Measurements from ENCODE around the gene CEMIP.

CEMIP gene

GRCh38 chr15:80787316-80787715, 8.1 kb downstream of the CEMIP start:
- no peak for DNase-seq (ENCODE audit: low spot score)

DNA sequence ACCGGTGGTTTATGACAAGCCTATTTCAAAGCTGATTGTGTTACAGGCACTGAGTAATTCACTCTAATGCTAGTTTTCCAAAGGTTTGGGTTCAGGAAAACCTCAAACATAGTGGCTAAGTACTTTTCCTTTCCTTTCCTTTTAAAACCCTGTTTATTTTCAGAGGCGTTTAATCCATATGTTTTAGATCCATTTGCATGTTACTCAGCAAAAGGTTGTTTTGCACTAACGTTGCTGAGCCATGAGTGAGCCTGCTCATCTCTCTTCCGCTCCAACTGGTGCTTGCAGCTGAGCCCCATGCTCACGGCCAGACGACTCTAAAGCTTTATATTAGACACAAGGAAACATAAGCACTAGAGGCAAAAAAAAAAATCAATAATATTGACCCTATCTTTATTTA, 9.4 kb downstream of the CEMIP start:
- no peak for DNase-seq (ENCODE audit: low spot score)

GRCh38 chr15:80789296-80789695, 10.1 kb downstream of the CEMIP start:
- DNase-seq (ENCODE audit: low spot score): no peak

GRCh38 chr15:80789796-80790195, 10.6 kb downstream of the CEMIP start:
- no peak for DNase-seq (ENCODE audit: low spot score)

DNA sequence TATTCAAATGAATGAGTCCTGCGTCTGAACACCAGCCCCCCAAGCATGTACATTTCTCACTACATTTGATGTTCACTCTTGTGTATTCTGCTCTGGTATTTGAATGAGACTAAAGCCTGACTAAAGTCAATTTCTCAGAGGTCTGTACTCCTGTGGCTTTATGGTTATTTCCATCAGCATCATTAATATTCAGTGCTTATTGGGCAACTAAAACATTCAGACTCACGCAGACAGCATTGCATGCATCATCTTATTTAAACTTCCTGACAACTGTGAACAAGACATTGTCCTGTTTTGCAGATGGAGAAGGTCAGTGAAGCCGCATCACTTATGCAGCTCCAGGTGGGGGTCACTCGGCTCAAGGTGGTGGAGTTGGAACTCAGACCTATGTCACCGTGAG, 11.1 kb downstream of the CEMIP start:
- DNase-seq (ENCODE audit: low spot score): no peak

GRCh38 chr15:80791004-80791403, 11.8 kb downstream of the CEMIP start:
- no peak for DNase-seq (ENCODE audit: low spot score)

- DNase-seq (ENCODE audit: low spot score): no peak
Observed at GRCh38 chr15:80796407-80796806, 17.2 kb downstream of the CEMIP start.

DNA sequence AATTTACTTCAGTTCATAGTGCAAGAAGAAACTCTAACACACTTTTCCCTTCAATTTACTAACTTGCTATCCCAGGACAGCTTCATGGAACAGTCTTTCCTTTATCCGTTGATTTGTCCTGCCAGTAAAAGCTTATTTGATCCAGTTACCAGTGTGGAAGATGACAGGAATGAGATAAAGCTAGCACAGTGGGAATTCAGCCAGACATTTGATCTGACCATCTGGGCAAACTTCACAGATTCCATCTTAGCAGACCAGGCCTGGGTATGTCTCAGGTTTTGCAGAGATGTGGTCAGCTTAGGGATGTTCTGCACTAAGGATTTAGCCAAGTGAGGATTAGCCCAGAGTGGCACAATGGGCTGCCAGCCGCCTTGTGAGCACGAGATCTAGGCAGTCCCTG, 19.7 kb downstream of the CEMIP start:
- no peak for DNase-seq (ENCODE audit: low spot score)

GRCh38 chr15:80800067-80800466, 20.9 kb downstream of the CEMIP start:
- DNase-seq (ENCODE audit: low spot score): no peak

- DNase-seq (ENCODE audit: low spot score): no peak
Observed at GRCh38 chr15:80801891-80802680, 22.9 kb downstream of the CEMIP start.

- DNase-seq (ENCODE audit: low spot score): no peak
Observed at GRCh38 chr15:80803580-80804525, 24.7 kb downstream of the CEMIP start.

DNA sequence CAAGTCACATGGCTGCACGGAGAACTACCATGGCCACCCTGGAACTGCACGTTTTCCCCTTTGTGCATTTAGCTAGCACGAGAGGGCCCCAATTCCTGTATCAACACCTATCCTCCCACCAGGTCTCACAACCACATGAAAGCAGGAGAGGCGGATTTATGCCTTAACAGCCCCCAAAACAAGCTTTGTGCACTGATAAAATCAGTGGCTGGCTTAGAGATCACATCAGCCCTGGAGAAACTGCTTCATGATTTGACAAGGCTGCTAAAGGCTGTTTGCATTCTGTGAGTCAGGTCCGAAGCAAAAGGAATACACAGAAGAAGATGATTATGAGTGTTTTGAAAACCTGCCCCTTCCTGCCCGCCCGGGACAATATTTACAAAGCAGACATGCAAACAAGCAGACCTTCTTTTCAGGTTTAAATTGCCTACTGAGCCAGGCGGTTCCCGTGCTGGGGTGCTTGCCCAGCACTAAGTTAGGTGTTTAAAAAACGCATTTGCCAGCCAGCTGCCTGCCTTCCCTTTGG, 25.9 kb downstream of the CEMIP start:
- no peak for DNase-seq (ENCODE audit: low spot score)

- no peak for DNase-seq (ENCODE audit: low spot score)
Observed at GRCh38 chr15:80811781-80812315, 32.7 kb downstream of the CEMIP start.

DNA sequence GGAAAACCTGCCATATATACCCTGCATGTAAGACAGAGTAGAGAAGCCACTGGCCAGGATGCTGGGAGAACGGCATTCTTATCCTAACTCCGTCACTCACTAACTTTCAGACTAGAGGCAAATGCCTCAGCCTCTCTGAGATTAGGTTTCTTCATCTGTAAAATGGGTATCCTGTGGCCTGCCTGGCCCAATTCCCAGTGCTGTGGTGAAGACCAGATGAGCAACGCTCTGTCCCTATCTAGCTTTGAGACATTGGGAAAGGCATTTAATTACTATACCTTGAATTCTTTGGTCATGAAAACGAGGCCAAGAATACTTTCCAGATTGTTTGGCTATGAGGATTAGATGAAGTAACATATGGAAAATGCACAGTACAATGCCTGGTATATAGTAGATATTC, 35.9 kb downstream of the CEMIP start:
- no peak for DNase-seq (ENCODE audit: low spot score)

DNA sequence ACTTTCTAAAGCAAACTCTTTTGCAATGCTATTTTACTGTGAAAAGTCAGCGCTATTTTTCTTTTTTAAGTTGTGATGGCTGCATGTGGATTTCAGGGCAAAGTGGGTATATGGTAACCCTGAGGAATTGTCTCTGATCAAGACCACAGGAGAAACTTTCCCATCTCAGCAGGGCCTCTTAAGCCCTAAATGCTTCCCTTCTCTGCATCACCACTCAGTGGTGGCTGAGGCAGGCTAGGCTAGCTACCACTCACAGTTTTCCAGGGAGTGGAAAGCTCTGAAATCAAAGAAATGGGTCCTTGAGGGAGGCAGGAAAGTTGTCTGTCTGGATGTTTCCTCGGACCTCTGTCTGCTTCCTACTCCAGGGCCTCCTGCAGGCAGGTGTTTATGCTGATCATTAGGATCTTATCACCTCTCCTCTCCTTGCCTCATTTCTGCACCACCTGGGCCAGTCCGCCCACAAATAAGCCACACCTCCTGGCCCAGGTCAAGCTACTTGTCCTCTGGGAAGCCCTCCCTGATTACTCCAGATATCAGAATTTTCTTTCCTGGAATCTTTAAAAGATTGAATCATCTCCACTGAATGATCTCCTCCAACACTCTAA, 37.0 kb downstream of the CEMIP start:
- DNase-seq (ENCODE audit: low spot score): no peak

DNA sequence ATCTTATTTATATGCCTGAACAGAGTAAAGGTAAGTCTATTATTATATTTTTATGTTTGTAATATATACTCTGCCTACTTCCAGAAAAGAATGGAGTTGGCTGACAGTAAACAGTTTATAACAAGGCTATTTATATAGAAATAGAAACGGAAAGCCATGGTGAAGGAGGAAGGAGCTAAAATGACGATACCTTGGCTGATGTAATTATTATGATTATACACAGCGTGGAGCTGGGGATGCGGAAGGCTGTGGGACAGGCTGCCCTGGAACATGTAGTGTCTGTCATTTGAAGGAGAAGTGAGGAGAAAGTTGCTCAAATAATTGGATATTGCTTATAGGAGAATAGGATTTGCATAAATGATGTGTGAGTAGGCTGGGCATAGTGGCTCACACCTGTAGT, 37.8 kb downstream of the CEMIP start:
- DNase-seq (ENCODE audit: low spot score): no peak

GRCh38 chr15:80817901-80818300, 38.7 kb downstream of the CEMIP start:
- no peak for DNase-seq (ENCODE audit: low spot score)

GRCh38 chr15:80819001-80819400, 39.8 kb downstream of the CEMIP start:
- DNase-seq (ENCODE audit: low spot score): no peak

GRCh38 chr15:80820092-80820491, 40.9 kb downstream of the CEMIP start:
- no peak for DNase-seq (ENCODE audit: low spot score)

DNA sequence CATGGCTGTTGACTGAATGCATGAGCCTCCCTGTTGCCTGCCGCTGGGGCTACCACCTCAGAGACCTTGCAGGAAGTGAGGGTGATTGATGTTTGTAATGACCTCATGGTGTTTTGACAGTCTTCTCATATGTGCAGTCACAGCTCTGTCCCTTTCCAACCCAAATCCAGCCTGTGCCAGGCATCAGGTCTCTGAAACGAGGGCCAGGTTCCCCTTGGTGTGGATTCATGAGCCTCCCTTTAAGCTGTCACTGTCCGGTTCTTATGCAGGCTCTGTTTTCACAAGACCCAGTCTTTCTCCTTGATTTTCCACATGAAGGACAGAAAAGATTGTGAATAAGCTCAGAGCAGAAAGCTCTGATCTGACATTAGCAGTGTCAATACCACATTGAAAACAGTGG, 43.1 kb downstream of the CEMIP start:
- no peak for DNase-seq (ENCODE audit: low spot score)

DNA sequence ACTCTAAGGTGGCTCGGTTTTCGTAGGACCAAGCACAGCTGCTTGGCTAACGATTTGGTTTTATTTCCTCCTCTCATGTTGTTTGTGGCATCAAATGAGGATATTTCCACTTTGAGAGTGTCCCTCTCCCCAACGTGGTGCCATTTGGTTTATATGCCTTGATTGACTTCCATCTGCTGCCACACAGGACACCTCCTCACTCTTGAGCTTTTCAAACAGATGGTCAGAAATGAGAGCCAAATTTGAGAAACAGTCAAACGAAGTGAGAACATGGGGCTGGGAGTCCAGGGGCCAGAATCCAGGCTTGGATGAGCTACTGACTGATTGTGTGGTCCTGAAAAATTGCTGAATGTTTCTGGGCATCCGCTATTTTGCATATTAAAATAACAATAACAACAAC, 43.5 kb downstream of the CEMIP start:
- no peak for DNase-seq (ENCODE audit: low spot score)

- no peak for DNase-seq (ENCODE audit: low spot score)
Observed at GRCh38 chr15:80823120-80823519, 44.0 kb downstream of the CEMIP start.

All from HuH-7.5 (cell line).